ENCODE measurements around the gene SPEM2.

Gene SPEM2

GRCh38 chr17:7425316-7425715 lies at the start of gene SPEM2:
Gene SPEM2 (plus strand): TSS chr17:7425616. CDS start chr17:7425689, 73 bp downstream.
- peaks cover 1% of the 10 kb centered on the region; the same call in 1 of the 2 replicates for H3K4me1 ChIP-seq (ENCODE audit: control insufficient read depth, insufficient read depth, low read length)
- no peak within 1 kb of the TSS for H3K4me3 ChIP-seq (ENCODE audit: low read depth, low read length)
- H3K27me3 ChIP-seq (ENCODE audit: control insufficient read depth, insufficient read depth, low read length), result peaks cover 2% of the 10 kb centered on the region; the same call in 1 of the 2 replicates
- H3K9ac ChIP-seq (ENCODE audit: low read length), result no peak within 1 kb of the TSS
- no peaks in the 10 kb centered on the region for H3K9me3 ChIP-seq (ENCODE audit: control insufficient read depth, insufficient read depth, low read depth, low read length)
- no peaks in the 10 kb centered on the region for H3K36me3 ChIP-seq (ENCODE audit: control insufficient read depth, insufficient read depth, low read length)
- no peak within 1 kb of the TSS for H3K27ac ChIP-seq (ENCODE audit: low read depth, low read length)

GRCh38 chr17:7379134-7379533 lies 46.3 kb upstream of the SPEM2 start:
- peaks cover 4% of the 10 kb centered on the region; the same call in 1 of the 2 replicates for H3K9me3 ChIP-seq (ENCODE audit: control insufficient read depth, insufficient read depth, low read depth, low read length)
- H3K36me3 ChIP-seq (ENCODE audit: control insufficient read depth, insufficient read depth, low read length), result no peaks in the 10 kb centered on the region
- H3K4me1 ChIP-seq (ENCODE audit: control insufficient read depth, insufficient read depth, low read length), result peaks cover 20% of the 10 kb centered on the region
- no peak overlapping the region for H3K9ac ChIP-seq (ENCODE audit: low read length)
- H3K27me3 ChIP-seq (ENCODE audit: control insufficient read depth, insufficient read depth, low read length), result peaks cover 48% of the 10 kb centered on the region
- no peak overlapping the region for H3K27ac ChIP-seq (ENCODE audit: low read depth, low read length)
- H3K4me3 ChIP-seq (ENCODE audit: low read depth, low read length), result no peak overlapping the region

DNA sequence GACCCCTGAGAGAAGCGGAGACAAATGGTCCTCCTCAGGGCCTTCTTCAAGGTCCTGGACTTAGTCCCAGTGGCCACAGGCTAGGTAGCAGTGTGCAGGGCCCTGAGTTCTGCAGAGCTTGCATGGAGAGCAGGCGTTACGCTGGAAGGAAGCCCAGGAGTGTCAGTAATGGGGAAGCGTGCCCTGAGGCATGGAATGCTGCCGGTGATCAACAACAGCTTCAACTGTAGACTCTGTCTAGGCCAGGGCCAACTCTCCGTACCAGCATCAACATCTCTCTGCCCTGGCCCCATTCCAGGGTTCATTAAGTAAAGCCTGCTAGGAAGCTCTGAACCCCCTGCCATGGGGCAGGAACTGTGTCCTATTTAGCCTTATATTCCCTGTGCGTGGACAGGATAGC lies 45.1 kb upstream of the SPEM2 start:
- no peaks in the 10 kb centered on the region for H3K36me3 ChIP-seq (ENCODE audit: control insufficient read depth, insufficient read depth, low read length)
- H3K27ac ChIP-seq (ENCODE audit: low read depth, low read length), result no peak overlapping the region
- H3K9me3 ChIP-seq (ENCODE audit: control insufficient read depth, insufficient read depth, low read depth, low read length), result peaks cover 4% of the 10 kb centered on the region; the same call in 1 of the 2 replicates
- H3K4me3 ChIP-seq (ENCODE audit: low read depth, low read length), result peak overlapping the region; percentile 62
- peaks cover 26% of the 10 kb centered on the region for H3K4me1 ChIP-seq (ENCODE audit: control insufficient read depth, insufficient read depth, low read length)
- H3K9ac ChIP-seq (ENCODE audit: low read length), result peak overlapping the region; percentile 46
- peaks cover 56% of the 10 kb centered on the region for H3K27me3 ChIP-seq (ENCODE audit: control insufficient read depth, insufficient read depth, low read length)

DNA sequence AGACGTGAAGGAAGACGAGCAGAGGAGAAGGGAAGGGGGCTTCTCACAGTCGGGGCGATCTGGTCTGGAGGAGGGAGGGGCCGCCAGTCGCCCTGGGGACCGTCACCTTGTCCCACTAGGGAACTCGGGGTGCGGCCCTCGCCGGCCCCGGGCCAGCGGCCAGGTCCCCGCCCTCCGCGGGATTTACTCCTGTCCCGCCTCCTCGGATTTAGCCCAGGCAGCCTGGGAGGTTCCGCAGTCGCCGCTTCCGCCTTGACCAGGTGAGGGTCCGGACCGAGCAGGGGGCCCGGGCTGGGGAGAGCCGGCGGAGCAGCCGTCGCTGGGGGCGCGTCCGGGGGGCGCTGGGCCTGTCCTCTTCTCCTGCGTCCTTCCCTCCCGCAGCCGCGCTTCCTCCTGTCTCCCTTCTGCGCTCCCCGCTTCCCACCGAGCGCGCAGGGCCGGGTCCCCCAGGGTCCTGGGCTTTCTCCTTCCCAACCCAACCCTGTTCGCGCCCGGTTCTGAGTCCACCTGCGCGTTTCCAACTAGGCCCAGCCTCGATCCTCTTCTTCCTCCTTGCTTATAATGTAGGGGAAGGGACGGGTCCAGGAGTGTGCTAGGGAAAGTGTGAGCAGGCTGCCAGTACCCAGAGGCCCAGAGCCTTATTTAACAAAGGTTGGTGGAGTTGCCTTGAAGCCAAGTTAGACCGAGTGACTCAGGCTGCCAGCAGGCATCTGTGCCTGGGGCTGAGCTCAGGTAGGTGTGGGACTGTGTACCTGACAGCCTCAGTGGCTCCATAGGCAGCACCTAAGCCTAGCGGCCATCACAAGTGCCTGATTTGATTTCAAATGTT lies 44.3 kb upstream of the SPEM2 start, which contains the start of gene TNK1:
TNK1 (plus strand) TSS at position 235 of the 829 bp plus-strand sequence. CDS start 1,838 bp downstream, outside the sequence.
- H3K27me3 ChIP-seq (ENCODE audit: control insufficient read depth, insufficient read depth, low read length), result peaks cover 56% of the 10 kb centered on the region
- H3K4me3 ChIP-seq (ENCODE audit: low read depth, low read length), result peak within 1 kb of the TSS; percentile 62
- H3K9ac ChIP-seq (ENCODE audit: low read length), result peak within 1 kb of the TSS; percentile 46
- no peak within 1 kb of the TSS for H3K27ac ChIP-seq (ENCODE audit: low read depth, low read length)
- H3K4me1 ChIP-seq (ENCODE audit: control insufficient read depth, insufficient read depth, low read length), result peaks cover 26% of the 10 kb centered on the region
- H3K36me3 ChIP-seq (ENCODE audit: control insufficient read depth, insufficient read depth, low read length), result no peaks in the 10 kb centered on the region
- H3K9me3 ChIP-seq (ENCODE audit: control insufficient read depth, insufficient read depth, low read depth, low read length), result peaks cover 4% of the 10 kb centered on the region; the same call in 1 of the 2 replicates

DNA sequence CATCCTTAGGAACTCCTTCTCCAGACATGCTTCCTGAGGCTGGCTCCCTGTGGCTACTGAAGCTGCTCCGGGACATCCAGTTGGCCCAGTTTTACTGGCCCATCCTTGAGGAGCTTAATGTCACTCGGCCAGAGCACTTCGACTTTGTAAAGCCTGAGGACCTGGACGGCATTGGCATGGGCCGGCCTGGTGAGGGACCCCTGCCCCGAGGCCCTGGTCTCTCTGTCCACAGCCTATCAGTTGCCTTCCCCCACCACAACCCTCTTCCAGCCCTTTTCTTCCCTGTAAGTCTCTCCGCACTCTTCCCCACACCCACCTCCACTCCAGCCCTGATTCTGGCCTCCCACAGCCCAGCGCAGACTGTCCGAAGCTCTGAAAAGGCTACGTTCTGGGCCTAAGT lies 42.5 kb upstream of the SPEM2 start:
- Histone ChIP-seq H3K4me3 (ENCODE audit: low read depth, low read length) (no peak overlapping the region), H3K4me1 (ENCODE audit: control insufficient read depth, insufficient read depth, low read length) (peaks cover 26% of the 10 kb centered on the region), H3K27me3 (ENCODE audit: control insufficient read depth, insufficient read depth, low read length) (peaks cover 56% of the 10 kb centered on the region), H3K9ac (ENCODE audit: low read length) (no peak overlapping the region), H3K9me3 (ENCODE audit: control insufficient read depth, insufficient read depth, low read depth, low read length) (peaks cover 4% of the 10 kb centered on the region; the same call in 1 of the 2 replicates), H3K27ac (ENCODE audit: low read depth, low read length) (no peak overlapping the region), H3K36me3 (ENCODE audit: control insufficient read depth, insufficient read depth, low read length) (peaks cover 12% of the 10 kb centered on the region)

DNA sequence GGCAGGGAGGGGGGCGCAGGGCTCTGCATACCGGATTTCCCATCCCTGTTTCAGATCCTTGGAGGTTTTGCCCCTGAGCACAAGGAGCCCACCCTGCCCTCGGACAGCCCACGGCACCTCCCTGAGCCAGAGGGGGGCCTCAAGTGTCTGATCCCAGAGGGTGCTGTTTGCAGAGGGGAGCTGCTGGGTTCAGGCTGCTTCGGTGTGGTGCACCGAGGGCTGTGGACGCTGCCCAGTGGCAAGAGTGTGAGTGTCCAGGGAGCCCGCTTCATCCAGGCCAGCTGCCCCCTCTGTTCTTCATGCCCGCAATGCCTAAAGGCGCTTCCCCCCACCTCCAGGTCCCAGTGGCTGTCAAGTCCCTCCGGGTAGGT lies 42.1 kb upstream of the SPEM2 start:
- Histone ChIP-seq H3K27me3 (ENCODE audit: control insufficient read depth, insufficient read depth, low read length) (peaks cover 56% of the 10 kb centered on the region), H3K36me3 (ENCODE audit: control insufficient read depth, insufficient read depth, low read length) (peaks cover 16% of the 10 kb centered on the region), H3K27ac (ENCODE audit: low read depth, low read length) (no peak overlapping the region), H3K9ac (ENCODE audit: low read length) (peak overlapping the region; percentile 34), H3K4me1 (ENCODE audit: control insufficient read depth, insufficient read depth, low read length) (peaks cover 26% of the 10 kb centered on the region), H3K9me3 (ENCODE audit: control insufficient read depth, insufficient read depth, low read depth, low read length) (peaks cover 4% of the 10 kb centered on the region; the same call in 1 of the 2 replicates), H3K4me3 (ENCODE audit: low read depth, low read length) (peak overlapping the region; percentile 54)

GRCh38 chr17:7383742-7384488 lies 41.5 kb upstream of the SPEM2 start:
- Histone ChIP-seq H3K27ac (ENCODE audit: low read depth, low read length) (no peak overlapping the region), H3K27me3 (ENCODE audit: control insufficient read depth, insufficient read depth, low read length) (peaks cover 56% of the 10 kb centered on the region), H3K4me1 (ENCODE audit: control insufficient read depth, insufficient read depth, low read length) (peaks cover 26% of the 10 kb centered on the region), H3K9ac (ENCODE audit: low read length) (peak overlapping the region; percentile 42), H3K9me3 (ENCODE audit: control insufficient read depth, insufficient read depth, low read depth, low read length) (peaks cover 4% of the 10 kb centered on the region; the same call in 1 of the 2 replicates), H3K4me3 (ENCODE audit: low read depth, low read length) (peak overlapping the region; percentile 54), H3K36me3 (ENCODE audit: control insufficient read depth, insufficient read depth, low read length) (peaks cover 22% of the 10 kb centered on the region)

DNA sequence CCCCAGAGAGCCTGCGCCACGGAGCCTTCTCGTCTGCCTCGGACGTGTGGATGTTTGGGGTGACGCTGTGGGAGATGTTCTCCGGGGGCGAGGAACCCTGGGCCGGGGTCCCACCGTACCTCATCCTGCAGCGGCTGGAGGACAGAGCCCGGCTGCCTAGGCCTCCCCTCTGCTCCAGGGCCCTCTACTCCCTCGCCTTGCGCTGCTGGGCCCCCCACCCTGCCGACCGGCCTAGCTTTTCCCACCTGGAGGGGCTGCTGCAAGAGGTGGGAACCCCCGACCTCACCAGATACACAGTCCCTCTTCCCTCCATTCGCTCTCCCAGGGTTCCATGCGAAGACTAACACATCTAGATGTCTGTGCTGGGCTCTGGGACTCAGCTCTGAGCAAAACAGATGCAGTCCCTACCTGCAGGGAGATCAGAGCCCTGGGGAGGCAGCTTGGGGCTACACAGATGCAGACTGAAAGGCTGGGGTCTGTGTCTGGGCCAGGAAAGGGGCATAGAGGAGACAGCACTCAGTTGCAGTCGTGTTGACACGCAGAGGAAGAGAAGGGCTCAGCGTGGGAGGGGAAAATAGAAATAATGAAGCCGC lies 40.8 kb upstream of the SPEM2 start:
- peaks cover 26% of the 10 kb centered on the region for H3K4me1 ChIP-seq (ENCODE audit: control insufficient read depth, insufficient read depth, low read length)
- no peak overlapping the region for H3K27ac ChIP-seq (ENCODE audit: low read depth, low read length)
- H3K27me3 ChIP-seq (ENCODE audit: control insufficient read depth, insufficient read depth, low read length), result peaks cover 50% of the 10 kb centered on the region
- H3K9me3 ChIP-seq (ENCODE audit: control insufficient read depth, insufficient read depth, low read depth, low read length), result no peaks in the 10 kb centered on the region
- H3K36me3 ChIP-seq (ENCODE audit: control insufficient read depth, insufficient read depth, low read length), result peaks cover 28% of the 10 kb centered on the region
- H3K9ac ChIP-seq (ENCODE audit: low read length), result peak overlapping the region; percentile 42
- H3K4me3 ChIP-seq (ENCODE audit: low read depth, low read length), result peak overlapping the region; percentile 54

DNA sequence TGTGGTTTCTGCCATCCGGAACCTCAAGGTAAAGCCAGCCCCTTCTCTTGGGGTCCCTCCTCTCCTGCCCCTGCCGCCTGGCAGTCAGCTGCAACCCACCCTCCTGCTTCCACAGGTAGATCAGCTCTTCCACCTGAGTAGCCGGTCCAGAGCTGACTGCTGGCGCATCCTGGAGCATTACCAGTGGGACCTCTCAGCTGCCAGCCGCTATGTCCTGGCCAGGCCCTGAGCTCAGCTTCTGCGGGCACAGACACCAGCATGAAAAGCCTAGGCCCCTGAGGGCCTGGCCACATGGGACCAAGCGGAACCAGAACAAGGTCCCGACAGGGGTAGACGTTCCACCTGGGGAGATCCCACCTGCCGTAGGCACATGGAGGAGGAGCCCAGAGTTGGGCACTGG lies 36.6 kb upstream of the SPEM2 start:
- Histone ChIP-seq H3K4me1 (ENCODE audit: control insufficient read depth, insufficient read depth, low read length) (peaks cover 14% of the 10 kb centered on the region), H3K4me3 (ENCODE audit: low read depth, low read length) (no peak overlapping the region), H3K27me3 (ENCODE audit: control insufficient read depth, insufficient read depth, low read length) (peaks cover 9% of the 10 kb centered on the region), H3K27ac (ENCODE audit: low read depth, low read length) (no peak overlapping the region), H3K36me3 (ENCODE audit: control insufficient read depth, insufficient read depth, low read length) (peaks cover 54% of the 10 kb centered on the region), H3K9ac (ENCODE audit: low read length) (no peak overlapping the region), H3K9me3 (ENCODE audit: control insufficient read depth, insufficient read depth, low read depth, low read length) (no peaks in the 10 kb centered on the region)

DNA sequence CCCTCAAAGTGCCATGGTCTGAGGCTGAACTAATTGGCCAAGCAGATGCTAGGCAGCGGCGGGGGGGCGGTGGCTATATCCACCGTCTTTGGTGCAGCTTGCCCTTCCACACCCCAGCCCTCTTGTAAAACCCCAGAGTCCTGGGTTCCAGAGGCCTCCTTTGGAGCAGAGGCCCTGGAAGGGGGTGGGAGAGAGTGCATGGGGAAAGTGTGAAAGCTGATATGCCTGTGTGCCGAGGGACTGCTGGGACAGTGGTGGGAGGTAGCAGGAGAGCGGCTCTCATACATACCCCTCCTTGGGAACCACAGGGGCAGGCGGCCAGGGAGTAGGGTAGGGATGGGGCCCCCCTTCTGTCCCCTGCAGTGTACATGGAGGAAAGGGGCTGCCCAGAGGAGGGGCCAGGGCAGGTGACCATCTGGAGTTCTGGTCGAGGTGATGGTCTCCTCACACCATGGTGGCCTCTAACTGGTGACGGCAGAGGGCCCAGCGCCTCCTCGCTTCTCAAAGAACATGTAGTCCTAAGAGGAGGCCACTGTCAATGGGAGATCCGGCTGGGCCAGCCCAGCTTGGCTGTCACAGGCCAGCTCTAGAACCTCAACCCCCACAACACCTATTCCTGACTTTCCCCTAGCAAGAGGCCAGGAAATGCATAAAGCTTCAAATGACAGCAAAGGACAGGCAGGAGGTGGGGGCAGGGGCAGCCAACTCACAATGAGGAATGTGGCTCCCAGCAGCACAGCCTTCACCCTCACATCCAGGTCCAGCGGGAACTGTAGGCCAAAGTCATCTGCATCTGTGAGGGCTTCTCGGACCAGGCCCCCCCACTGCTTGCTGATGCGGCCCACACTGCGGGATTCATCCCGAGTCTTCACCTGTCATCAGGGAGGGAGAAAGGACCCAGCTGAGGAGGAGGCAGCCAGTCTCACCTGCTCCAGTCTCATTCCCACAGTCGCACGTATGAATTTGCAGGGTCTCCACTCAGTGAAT lies 35.2 kb upstream of the SPEM2 start:
- H3K27ac ChIP-seq (ENCODE audit: low read depth, low read length), result no peak overlapping the region

More for the DNA sequence above, 35.2 kb upstream of the SPEM2 start:
- Histone ChIP-seq H3K9ac (ENCODE audit: low read length) (no peak overlapping the region), H3K4me1 (ENCODE audit: control insufficient read depth, insufficient read depth, low read length) (peaks cover 11% of the 10 kb centered on the region; the same call in 1 of the 2 replicates), H3K36me3 (ENCODE audit: control insufficient read depth, insufficient read depth, low read length) (peaks cover 54% of the 10 kb centered on the region), H3K4me3 (ENCODE audit: low read depth, low read length) (no peak overlapping the region), H3K9me3 (ENCODE audit: control insufficient read depth, insufficient read depth, low read depth, low read length) (no peaks in the 10 kb centered on the region), H3K27me3 (ENCODE audit: control insufficient read depth, insufficient read depth, low read length) (no peaks in the 10 kb centered on the region)
